WTC11 (cell line): Measurements from ENCODE around the gene SLC49A3. TPM values are rescaled to one million over a fixed set of nuclear protein-coding genes. Genes with fewer than 3 reads are reported as not detected.

ENCODE experiments used
- ATAC-seq: fragments of 200-7000 bp; cut with Tn5 transposase; 2 replicates; pipeline ENCODE4 v1.10.0; 2021; ENCODE audit warnings: mild to moderate bottlenecking, moderate library complexity
- CTCF ChIA-PET: fragments of 300-600 bp; sonication (Branson Sonifier 250); formaldehyde crosslinking; loops from one replicate; lab custom pipeline; 2021; ENCODE audit warnings: antibody characterized with exemption; lab: Charles Lee
- POLR2A ChIA-PET: fragments of 350-600 bp; sonication (Branson Sonifier 250); formaldehyde crosslinking; loops from one replicate; lab custom pipeline; 2021; ENCODE audit warnings: antibody characterized with exemption; lab: Charles Lee
- DNase-seq: peaks from one replicate; pipeline ENCODE4 v3.0.0; 2021; ENCODE audit warnings: low spot score
- H3K27ac Mint-ChIP-seq: 2 replicates; pipeline ENCODE4 v1.8.0; 2021; ENCODE audit warnings: mixed read lengths
- H3K27me3 Mint-ChIP-seq: 2 replicates; pipeline ENCODE4 v1.8.0; 2021; ENCODE audit warnings: low read depth, mild to moderate bottlenecking, moderate library complexity, mixed read lengths
- H3K36me3 Mint-ChIP-seq: 2 replicates; pipeline ENCODE4 v1.8.0; 2021; ENCODE audit warnings: mixed read lengths
- H3K4me1 Mint-ChIP-seq: 2 replicates; pipeline ENCODE4 v1.8.0; 2022; ENCODE audit warnings: mixed read lengths
- H3K4me3 Mint-ChIP-seq: 2 replicates; pipeline ENCODE4 v1.8.0; 2021; ENCODE audit warnings: mild to moderate bottlenecking, moderate library complexity, mixed read lengths
- H3K9me3 Mint-ChIP-seq: 2 replicates; pipeline ENCODE4 v1.8.0; 2021; ENCODE audit warnings: mixed read lengths
- AFF4 ChIP-seq: sonication (generic); formaldehyde crosslinking; IDR thresholded peaks from 2 replicates; pipeline ENCODE4 v1.8.1; 2023; ENCODE audit warnings: mild to moderate bottlenecking, missing genetic modification reagents, borderline replicate concordance
- CBFB ChIP-seq: sonication (generic); formaldehyde crosslinking; IDR thresholded peaks from 2 replicates; pipeline ENCODE4 v1.8.1; 2022; ENCODE audit warnings: mild to moderate bottlenecking, low read depth, missing genetic modification reagents
- E2F4 ChIP-seq: sonication (generic); formaldehyde crosslinking; IDR thresholded peaks from 2 replicates; pipeline ENCODE4 v1.8.1; 2022; ENCODE audit warnings: low read depth, mild to moderate bottlenecking, moderate library complexity, missing genetic modification reagents, borderline replicate concordance
- E2F5 ChIP-seq: sonication (generic); formaldehyde crosslinking; IDR thresholded peaks from 2 replicates; pipeline ENCODE4 v1.8.1; 2022; ENCODE audit warnings: mild to moderate bottlenecking, moderate library complexity, missing genetic modification reagents
- EMX1 ChIP-seq: fragments of 250-450 bp; sonication (Bioruptor Pico); IDR thresholded peaks from 2 replicates; pipeline ENCODE4 v1.8.0; 2021; ENCODE audit warnings: mild to moderate bottlenecking
- GRHL2 ChIP-seq: fragments of 250-450 bp; sonication (Bioruptor Pico); IDR thresholded peaks from 2 replicates; pipeline ENCODE4 v1.8.0; 2022; ENCODE audit warnings: mild to moderate bottlenecking, moderate library complexity; ENCODE audit not compliant: insufficient replicate concordance, severe bottlenecking
- HMGA2 ChIP-seq: fragments of 250-450 bp; sonication (Bioruptor Pico); IDR thresholded peaks from 2 replicates; pipeline ENCODE4 v1.4.0; 2021; ENCODE audit warnings: mild to moderate bottlenecking, moderate library complexity
- JAZF1 ChIP-seq: fragments of 250-450 bp; sonication (Bioruptor Pico); IDR thresholded peaks from 2 replicates; pipeline ENCODE4 v1.9.0; 2021; ENCODE audit warnings: moderate library complexity, mild to moderate bottlenecking, inconsistent platforms
- NR1H2 ChIP-seq: sonication (generic); formaldehyde crosslinking; IDR thresholded peaks from 2 replicates; pipeline ENCODE4 v1.9.0; 2021; ENCODE audit warnings: mild to moderate bottlenecking, moderate library complexity, missing genetic modification reagents
- OVOL2 ChIP-seq: fragments of 250-450 bp; sonication (Bioruptor Pico); IDR thresholded peaks from 2 replicates; pipeline ENCODE4 v1.9.0; 2021; ENCODE audit warnings: mild to moderate bottlenecking, borderline replicate concordance
- SP1 ChIP-seq: sonication (generic); formaldehyde crosslinking; conservative IDR thresholded peaks from 2 replicates; pipeline ENCODE4 v1.8.1; 2022; ENCODE audit warnings: missing genetic modification reagents
- STAT6 ChIP-seq: sonication (generic); formaldehyde crosslinking; conservative IDR thresholded peaks from 2 replicates; pipeline ENCODE4 v1.8.1; 2023; ENCODE audit warnings: mild to moderate bottlenecking, low read depth, missing genetic modification reagents, moderate library complexity
- TEAD1 ChIP-seq: sonication (generic); formaldehyde crosslinking; IDR thresholded peaks from 2 replicates; pipeline ENCODE4 v1.8.0; 2022; ENCODE audit warnings: mild to moderate bottlenecking, missing genetic modification reagents
- TP53 ChIP-seq: sonication (generic); formaldehyde crosslinking; IDR thresholded peaks from 2 replicates; pipeline ENCODE4 v1.8.1; 2023; ENCODE audit warnings: mild to moderate bottlenecking, missing genetic modification reagents
- USF2 ChIP-seq: sonication (generic); formaldehyde crosslinking; IDR thresholded peaks from 2 replicates; pipeline ENCODE4 v1.8.1; 2023; ENCODE audit warnings: mild to moderate bottlenecking, missing genetic modification reagents, moderate library complexity
- ZBTB21 ChIP-seq: sonication (generic); formaldehyde crosslinking; IDR thresholded peaks from 2 replicates; pipeline ENCODE4 v1.8.1; 2023; ENCODE audit warnings: mild to moderate bottlenecking, missing genetic modification reagents, borderline replicate concordance
- ZBTB43 ChIP-seq: sonication (generic); formaldehyde crosslinking; IDR thresholded peaks from 2 replicates; pipeline ENCODE4 v1.8.1; 2023; ENCODE audit warnings: mild to moderate bottlenecking, missing genetic modification reagents
- ZNF317 ChIP-seq: sonication (generic); formaldehyde crosslinking; IDR thresholded peaks from 2 replicates; pipeline ENCODE4 v1.8.1; 2023; ENCODE audit warnings: low read depth, mild to moderate bottlenecking, moderate library complexity, missing genetic modification reagents, borderline replicate concordance
- ZNF423 ChIP-seq: fragments of 250-450 bp; sonication (Bioruptor Pico); IDR thresholded peaks from 2 replicates; pipeline ENCODE4 v2.1.2; 2022; ENCODE audit warnings: mild to moderate bottlenecking, moderate library complexity
- total RNA-seq: library from RNA; stranded (reverse); gene quantifications from 3 replicates; pipeline ENCODE4 v1.2.3, GENCODE V29; 2021

The SLC49A3 gene
- total RNA-seq, 1 experiment from 2014 or later, result 5.8 TPM

GRCh38 chr4:661231-661630, 27.7 kb downstream of the SLC49A3 start:
- DNase-seq, result no peak
- Mint-ChIP-seq H3K36me3 (peaks cover 4% of the 10 kb centered on the region), H3K9me3 (peaks cover 9% of the 10 kb centered on the region; the same call in 1 of the 2 replicates), H3K27ac (no peak overlapping the region), H3K27me3 (no peaks in the 10 kb centered on the region; the same call in 1 of the 2 replicates), H3K4me3 (no peak overlapping the region), H3K4me1 (peaks cover 3% of the 10 kb centered on the region)
- POLR2A ChIA-PET, result no interaction called here
- CTCF ChIA-PET, result no interaction called here
- ATAC-seq, result no peak
- TF ChIP-seq ZNF423 (CRISPR knock-in tag) (no peak), TEAD1 (no peak), E2F4 (CRISPR knock-in tag) (no peak), ZBTB43 (CRISPR knock-in tag) (no peak), HMGA2 (CRISPR knock-in tag) (no peak), NR1H2 (CRISPR knock-in tag) (no peak), OVOL2 (no peak), JAZF1 (CRISPR knock-in tag) (no peak), EMX1 (CRISPR knock-in tag) (no peak), ZBTB21 (CRISPR knock-in tag) (no peak), GRHL2 (CRISPR knock-in tag) (no peak), STAT6 (CRISPR knock-in tag) (no peak), ZNF317 (CRISPR knock-in tag) (no peak), E2F5 (CRISPR knock-in tag) (no peak), TP53 (CRISPR knock-in tag) (no peak), SP1 (CRISPR knock-in tag) (no peak), USF2 (no peak), CBFB (no peak), AFF4 (no peak)
